Measurements from ENCODE around the gene ABCA5. TPM values are rescaled to one million over a fixed set of nuclear protein-coding genes. Genes with fewer than 3 reads are reported as not detected.

Gene ABCA5
- total RNA-seq, 1 donor from 2014 or later, result 7.8 TPM

- Histone ChIP-seq H3K27ac (no peak overlapping the region), H3K4me1 (peaks cover 0 to 15% of the 10 kb centered on the region in 2 donors), H3K4me3 (peak overlapping the region; percentile 88 to 90), H3K9me3 (no peaks in the 10 kb centered on the region), H3K27me3 (no peaks in the 10 kb centered on the region), H3K36me3 (no peaks in the 10 kb centered on the region)
- intact Hi-C loops (cut with DNase I), result loop anchor here (2.0 to 5.0 kb wide), 2 partner anchors 202 to 1333 kb away; no protein-coding TSS in a partner anchor
- TF ChIP-seq, protein P1, sequence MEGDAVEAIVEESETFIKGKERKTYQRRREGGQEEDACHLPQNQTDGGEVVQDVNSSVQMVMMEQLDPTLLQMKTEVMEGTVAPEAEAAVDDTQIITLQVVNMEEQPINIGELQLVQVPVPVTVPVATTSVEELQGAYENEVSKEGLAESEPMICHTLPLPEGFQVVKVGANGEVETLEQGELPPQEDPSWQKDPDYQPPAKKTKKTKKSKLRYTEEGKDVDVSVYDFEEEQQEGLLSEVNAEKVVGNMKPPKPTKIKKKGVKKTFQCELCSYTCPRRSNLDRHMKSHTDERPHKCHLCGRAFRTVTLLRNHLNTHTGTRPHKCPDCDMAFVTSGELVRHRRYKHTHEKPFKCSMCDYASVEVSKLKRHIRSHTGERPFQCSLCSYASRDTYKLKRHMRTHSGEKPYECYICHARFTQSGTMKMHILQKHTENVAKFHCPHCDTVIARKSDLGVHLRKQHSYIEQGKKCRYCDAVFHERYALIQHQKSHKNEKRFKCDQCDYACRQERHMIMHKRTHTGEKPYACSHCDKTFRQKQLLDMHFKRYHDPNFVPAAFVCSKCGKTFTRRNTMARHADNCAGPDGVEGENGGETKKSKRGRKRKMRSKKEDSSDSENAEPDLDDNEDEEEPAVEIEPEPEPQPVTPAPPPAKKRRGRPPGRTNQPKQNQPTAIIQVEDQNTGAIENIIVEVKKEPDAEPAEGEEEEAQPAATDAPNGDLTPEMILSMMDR (IDR thresholded peaks at IDR 0.05), result no peak
- no peak for DNase-seq (ENCODE audit: low spot score in 2 of 2)
Measured at GRCh38 chr17:69325518-69326376, 1.2 kb downstream of the ABCA5 start.

- intact Hi-C loops (cut with DNase I), result no loop called here
- no peak for DNase-seq (ENCODE audit: low spot score in 2 of 2)
- Histone ChIP-seq H3K27ac (no peak overlapping the region), H3K27me3 (no peaks in the 10 kb centered on the region), H3K4me1 (peaks cover 0 to 15% of the 10 kb centered on the region in 2 donors), H3K4me3 (no peak overlapping the region), H3K36me3 (no peaks in the 10 kb centered on the region), H3K9me3 (no peaks in the 10 kb centered on the region)
- TF ChIP-seq, protein P1 (IDR thresholded peaks at IDR 0.05), result no peak
Measured at GRCh38 chr17:69323806-69324205, 3.1 kb downstream of the ABCA5 start.

DNA sequence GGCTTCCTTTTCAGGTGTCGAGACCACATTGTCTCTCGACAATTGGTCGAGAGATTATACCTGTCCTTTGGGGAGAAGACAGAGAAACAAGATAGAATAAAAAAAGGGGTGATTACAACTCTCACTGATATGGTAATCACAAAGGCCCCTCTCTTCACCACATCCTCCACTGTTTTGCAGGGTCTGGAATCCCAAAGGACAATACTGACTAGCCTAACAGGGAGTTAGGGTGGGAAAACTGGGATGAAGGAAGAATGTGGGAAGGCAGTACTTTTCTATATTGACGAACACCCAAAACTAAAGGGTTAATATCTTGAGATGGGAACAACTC is 6.1 kb downstream of the ABCA5 start:
- Histone ChIP-seq H3K9me3 (no peaks in the 10 kb centered on the region), H3K4me1 (peaks cover 0 to 7% of the 10 kb centered on the region in 2 donors), H3K36me3 (no peaks in the 10 kb centered on the region), H3K27me3 (no peaks in the 10 kb centered on the region), H3K4me3 (no peak overlapping the region), H3K27ac (no peak overlapping the region)
- intact Hi-C loops (cut with DNase I), result no loop called here
- DNase-seq (ENCODE audit: low spot score in 2 of 2), result no peak
- TF ChIP-seq, protein P1 (IDR thresholded peaks at IDR 0.05), result no peak

- DNase-seq (ENCODE audit: low spot score in 2 of 2), result no peak
- Histone ChIP-seq H3K27ac (no peak overlapping the region), H3K4me3 (no peak overlapping the region), H3K9me3 (no peaks in the 10 kb centered on the region), H3K36me3 (no peaks in the 10 kb centered on the region), H3K27me3 (no peaks in the 10 kb centered on the region), H3K4me1 (peaks cover 0 to 2% of the 10 kb centered on the region in 2 donors)
- intact Hi-C loops (cut with DNase I), result no loop called here
- TF ChIP-seq, protein P1 (IDR thresholded peaks at IDR 0.05), result no peak
Measured at GRCh38 chr17:69320210-69320907, 6.6 kb downstream of the ABCA5 start.

- no peaks in the 10 kb centered on the region for H3K4me1 ChIP-seq
- TF ChIP-seq, protein P1 (IDR thresholded peaks at IDR 0.05), result no peak
- intact Hi-C loops (cut with DNase I), result no loop called here
- DNase-seq (ENCODE audit: low spot score in 2 of 2), result no peak
- H3K9me3 ChIP-seq, result no peaks in the 10 kb centered on the region
- no peak overlapping the region for H3K4me3 ChIP-seq
- no peaks in the 10 kb centered on the region for H3K36me3 ChIP-seq
- H3K27me3 ChIP-seq, result no peaks in the 10 kb centered on the region
- no peak overlapping the region for H3K27ac ChIP-seq
Measured at GRCh38 chr17:69317625-69318024, 9.3 kb downstream of the ABCA5 start.
